ENCODE results near the gene TCEANC.
"Not testable (repeated sequence)": the region's sequence is repeated elsewhere in the genome, so short reads cannot be mapped to it uniquely, and the experiment has no call there.

The TCEANC gene

GRCh38 chrX:13658602-13659001 lies 5.7 kb downstream of the TCEANC start:
- peak; percentile 47 for DNase-seq

GRCh38 chrX:13659063-13659462 lies 6.1 kb downstream of the TCEANC start:
- peak; percentile 19 for DNase-seq

GRCh38 chrX:13661735-13662288 lies 8.9 kb downstream of the TCEANC start:
- no peak for DNase-seq

- DNase-seq = peak; percentile 7
These were observed 9.4 kb downstream of the TCEANC start for GRCh38 chrX:13662355-13662791.

GRCh38 chrX:13664020-13664419 lies 11.1 kb downstream of the TCEANC start:
- no peak for DNase-seq

- DNase-seq = no peak
These were observed 13.9 kb downstream of the TCEANC start for GRCh38 chrX:13666836-13667235.

- no peak for DNase-seq
These were observed 15.0 kb downstream of the TCEANC start for GRCh38 chrX:13667919-13668318.

GRCh38 chrX:13669246-13669737 lies 16.4 kb downstream of the TCEANC start:
- peak; percentile 89 for DNase-seq

- DNase-seq = not testable (repeated sequence)
These were observed 16.8 kb downstream of the TCEANC start for GRCh38 chrX:13669755-13670154.

GRCh38 chrX:13670197-13670596 lies 17.3 kb downstream of the TCEANC start:
- no peak for DNase-seq

GRCh38 chrX:13673016-13673415 lies 20.1 kb downstream of the TCEANC start:
- no peak for DNase-seq

- DNase-seq = no peak
These were observed 23.9 kb downstream of the TCEANC start for GRCh38 chrX:13676885-13677284.

GRCh38 chrX:13679700-13680099 lies 26.8 kb downstream of the TCEANC start:
- not testable (repeated sequence) for DNase-seq

GRCh38 chrX:13681595-13681994 lies 28.7 kb downstream of the TCEANC start:
- no peak for DNase-seq

- no peak for DNase-seq
These were observed 31.4 kb downstream of the TCEANC start for GRCh38 chrX:13684361-13684760.

GRCh38 chrX:13685126-13685763 lies 32.3 kb downstream of the TCEANC start:
- DNase-seq = no peak

GRCh38 chrX:13687203-13687602 lies 34.3 kb downstream of the TCEANC start:
- DNase-seq = no peak

GRCh38 chrX:13688384-13688957 lies 35.5 kb downstream of the TCEANC start:
- DNase-seq = no peak

- peak; percentile 75 for DNase-seq
These were observed 36.2 kb downstream of the TCEANC start, which contains the start of gene RAB9A for GRCh38 chrX:13688958-13689740. TSS of gene RAB9A (plus strand) at chrX:13689128. CDS start at chrX:13708747, 19,619 bp downstream.

GRCh38 chrX:13689741-13690211 lies 36.8 kb downstream of the TCEANC start:
- DNase-seq = no peak

GRCh38 chrX:13690836-13691235 lies 37.9 kb downstream of the TCEANC start:
- DNase-seq = no peak

GRCh38 chrX:13691841-13692371 lies 39.0 kb downstream of the TCEANC start:
- no peak for DNase-seq

GRCh38 chrX:13692771-13693231 lies 39.9 kb downstream of the TCEANC start:
- no peak for DNase-seq
